Hematopoietic multipotent progenitor cell treated with erythropoietin and hydrocortisone succinate and interleukin-3 and kit ligand, for 6 days (in vitro differentiated cells): ENCODE measurements around the gene E4F1.
A peak's percentile ranks its signal among the peaks of the same experiment; 100 is the strongest.

ENCODE experiments used
- DNase-seq: peaks from one replicate; pipeline ENCODE4 v3.0.0-alpha.2; 2015

Gene E4F1, protein sequence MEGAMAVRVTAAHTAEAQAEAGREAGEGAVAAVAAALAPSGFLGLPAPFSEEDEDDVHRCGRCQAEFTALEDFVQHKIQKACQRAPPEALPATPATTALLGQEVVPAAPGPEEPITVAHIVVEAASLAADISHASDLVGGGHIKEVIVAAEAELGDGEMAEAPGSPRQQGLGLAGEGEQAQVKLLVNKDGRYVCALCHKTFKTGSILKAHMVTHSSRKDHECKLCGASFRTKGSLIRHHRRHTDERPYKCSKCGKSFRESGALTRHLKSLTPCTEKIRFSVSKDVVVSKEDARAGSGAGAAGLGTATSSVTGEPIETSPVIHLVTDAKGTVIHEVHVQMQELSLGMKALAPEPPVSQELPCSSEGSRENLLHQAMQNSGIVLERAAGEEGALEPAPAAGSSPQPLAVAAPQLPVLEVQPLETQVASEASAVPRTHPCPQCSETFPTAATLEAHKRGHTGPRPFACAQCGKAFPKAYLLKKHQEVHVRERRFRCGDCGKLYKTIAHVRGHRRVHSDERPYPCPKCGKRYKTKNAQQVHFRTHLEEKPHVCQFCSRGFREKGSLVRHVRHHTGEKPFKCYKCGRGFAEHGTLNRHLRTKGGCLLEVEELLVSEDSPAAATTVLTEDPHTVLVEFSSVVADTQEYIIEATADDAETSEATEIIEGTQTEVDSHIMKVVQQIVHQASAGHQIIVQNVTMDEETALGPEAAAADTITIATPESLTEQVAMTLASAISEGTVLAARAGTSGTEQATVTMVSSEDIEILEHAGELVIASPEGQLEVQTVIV

DNA sequence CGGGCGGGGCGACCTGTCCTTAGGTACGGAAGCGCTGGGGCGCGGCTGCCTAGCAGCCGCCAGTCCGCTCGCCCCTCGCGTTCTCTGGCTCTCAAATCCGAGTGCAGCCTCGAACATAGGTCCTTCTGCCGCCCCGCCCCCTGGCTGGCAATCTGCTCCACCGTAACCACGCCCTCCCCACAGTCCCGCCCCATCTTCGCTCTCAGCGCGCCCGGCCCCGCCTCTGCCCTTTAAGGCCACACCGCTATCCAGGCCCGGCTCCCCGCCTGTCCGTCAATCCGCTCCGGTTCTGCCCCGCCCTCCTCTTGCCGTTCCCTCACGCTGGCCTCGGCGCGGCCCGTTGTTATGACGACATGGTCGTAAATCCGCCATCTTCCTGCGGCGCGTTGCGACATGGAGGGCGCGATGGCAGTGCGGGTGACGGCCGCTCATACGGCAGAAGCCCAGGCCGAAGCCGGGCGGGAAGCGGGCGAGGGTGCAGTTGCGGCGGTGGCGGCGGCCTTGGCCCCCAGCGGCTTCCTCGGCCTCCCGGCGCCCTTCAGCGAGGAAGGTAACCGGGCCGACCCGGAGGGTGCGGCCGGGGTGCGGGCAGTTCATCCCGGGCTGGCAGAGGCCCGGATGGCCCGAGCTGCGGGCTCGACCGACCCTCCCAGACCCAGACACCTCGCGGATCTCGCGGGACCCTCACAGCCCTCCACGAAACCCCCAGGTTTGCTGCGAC is at the start of gene E4F1:
Gene E4F1 (plus strand): TSS at position 371 of the 721 bp plus-strand sequence. CDS start 23 bp downstream, at position 394.
- peak; percentile 100 for DNase-seq

DNA sequence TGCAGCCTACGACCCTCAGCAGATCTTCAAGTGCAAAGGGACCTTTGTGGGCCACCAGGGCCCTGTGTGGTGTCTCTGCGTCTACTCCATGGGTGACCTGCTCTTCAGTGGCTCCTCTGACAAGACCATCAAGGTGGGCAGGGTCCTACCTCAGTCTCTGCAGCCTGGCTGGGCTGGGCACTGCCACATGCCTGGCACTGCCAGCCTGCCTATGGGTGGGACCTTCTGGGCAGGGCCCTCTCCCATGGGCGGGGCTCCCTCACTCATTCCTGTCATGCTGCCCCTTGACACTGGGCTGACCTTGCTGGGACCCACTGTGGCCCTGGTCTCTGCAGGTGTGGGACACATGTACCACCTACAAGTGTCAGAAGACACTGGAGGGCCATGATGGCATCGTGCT is 49.5 kb upstream of the E4F1 start:
- no peak for DNase-seq

DNA sequence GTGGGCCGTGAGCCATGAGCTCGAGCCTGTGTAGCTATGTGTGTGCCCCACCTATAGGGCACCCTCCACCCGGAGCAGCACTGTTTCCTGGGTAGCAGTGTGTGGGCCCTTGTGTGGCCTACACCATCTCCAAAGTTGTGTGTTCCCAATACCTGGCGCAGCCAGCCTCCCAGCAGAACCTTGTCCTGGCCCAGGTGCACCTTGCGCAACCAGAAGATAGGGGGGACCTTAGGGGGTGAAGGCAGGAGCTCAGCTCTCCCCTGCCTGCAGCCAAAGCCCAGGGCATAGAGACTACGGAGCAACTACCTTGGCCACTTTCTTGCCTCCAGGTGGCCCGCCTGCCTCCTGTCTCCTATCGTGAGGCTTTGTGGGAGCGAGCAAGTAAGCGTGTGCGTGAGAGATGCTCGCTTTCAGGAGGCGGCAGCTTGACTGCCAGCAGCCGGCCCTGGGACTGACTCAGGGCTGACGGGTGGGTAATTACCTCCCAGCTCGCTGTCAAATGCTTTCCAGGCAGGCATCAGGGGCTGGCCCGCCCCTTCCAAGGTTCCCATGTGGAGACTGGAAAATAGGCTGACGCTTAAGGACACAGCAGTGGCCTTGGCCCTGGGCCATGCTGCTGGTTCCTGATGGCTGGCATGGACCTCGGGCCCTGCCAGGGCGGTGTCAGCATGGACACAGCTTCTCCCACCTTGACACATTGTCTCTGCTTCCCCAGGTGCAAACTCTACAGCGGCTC is 48.8 kb upstream of the E4F1 start:
- DNase-seq = no peak

DNA sequence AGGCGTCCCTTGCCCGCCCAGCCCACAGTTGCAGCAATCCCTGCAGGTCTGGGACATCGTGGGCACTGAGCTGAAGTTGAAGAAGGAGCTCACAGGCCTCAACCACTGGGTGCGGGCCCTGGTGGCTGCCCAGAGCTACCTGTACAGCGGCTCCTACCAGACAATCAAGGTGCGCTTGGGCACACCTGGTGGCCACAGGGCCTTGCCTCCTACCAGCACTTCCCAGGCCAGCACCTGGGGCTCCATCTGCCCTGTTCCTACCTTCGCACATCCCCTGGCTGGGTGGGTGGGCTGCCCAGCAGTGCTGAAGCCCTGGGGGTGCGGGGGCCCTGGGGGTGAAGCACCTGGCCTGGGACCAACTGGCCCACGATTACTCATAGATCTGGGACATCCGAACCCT is 47.9 kb upstream of the E4F1 start:
- DNase-seq = no peak

DNA sequence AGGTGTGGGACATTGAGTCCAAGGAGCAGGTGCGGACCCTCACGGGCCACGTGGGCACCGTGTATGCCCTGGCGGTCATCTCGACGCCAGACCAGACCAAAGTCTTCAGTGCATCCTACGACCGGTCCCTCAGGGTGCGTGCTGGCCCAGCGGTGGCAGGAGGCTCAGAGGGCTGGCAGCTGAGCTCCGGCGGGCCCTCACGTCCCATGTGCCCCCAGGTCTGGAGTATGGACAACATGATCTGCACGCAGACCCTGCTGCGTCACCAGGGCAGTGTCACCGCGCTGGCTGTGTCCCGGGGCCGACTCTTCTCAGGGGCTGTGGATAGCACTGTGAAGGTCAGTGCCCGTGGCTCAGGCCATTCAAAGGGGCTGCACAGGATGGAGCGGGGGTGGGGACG is 47.3 kb upstream of the E4F1 start:
- DNase-seq = no peak

DNA sequence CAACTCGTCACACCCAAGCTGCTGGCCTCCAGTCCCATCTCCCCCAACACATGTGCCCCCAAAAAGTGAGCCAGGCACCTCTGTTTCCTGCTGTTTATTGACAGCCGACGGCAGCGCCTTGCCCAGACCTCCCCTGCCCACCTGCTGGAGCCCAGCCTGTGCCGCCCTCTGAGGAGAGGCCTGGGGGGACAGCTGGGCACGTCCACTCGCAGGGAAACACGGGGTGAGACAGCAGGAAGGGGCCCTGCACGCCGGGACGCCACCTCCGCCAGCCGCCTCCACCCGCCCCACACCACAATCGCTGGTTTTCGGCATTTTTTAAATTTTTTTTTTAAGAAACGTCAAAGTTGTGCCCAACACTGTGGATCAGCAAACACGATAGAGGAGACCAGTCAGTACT is 46.3 kb upstream of the E4F1 start:
- no peak for DNase-seq

DNA sequence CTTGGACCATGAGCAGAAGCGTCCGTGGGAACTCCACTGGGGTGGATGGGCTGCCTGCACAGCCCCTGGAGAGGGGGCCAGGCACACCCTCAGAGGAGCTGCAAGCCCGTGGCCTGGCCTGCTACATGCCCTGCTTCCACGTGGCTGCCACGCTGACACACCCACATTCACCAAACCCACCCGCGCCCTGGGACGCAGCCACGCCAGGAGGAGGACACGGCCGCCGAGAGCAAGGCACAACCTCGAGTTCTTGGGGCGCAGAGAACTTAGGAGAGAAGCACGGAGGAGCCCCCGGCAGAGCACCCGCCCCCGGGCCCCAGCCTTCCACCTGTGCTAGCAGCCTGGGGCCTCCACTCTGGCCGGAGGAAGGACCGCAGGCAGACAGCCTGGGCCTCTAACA is 45.8 kb upstream of the E4F1 start:
- no peak for DNase-seq

DNA sequence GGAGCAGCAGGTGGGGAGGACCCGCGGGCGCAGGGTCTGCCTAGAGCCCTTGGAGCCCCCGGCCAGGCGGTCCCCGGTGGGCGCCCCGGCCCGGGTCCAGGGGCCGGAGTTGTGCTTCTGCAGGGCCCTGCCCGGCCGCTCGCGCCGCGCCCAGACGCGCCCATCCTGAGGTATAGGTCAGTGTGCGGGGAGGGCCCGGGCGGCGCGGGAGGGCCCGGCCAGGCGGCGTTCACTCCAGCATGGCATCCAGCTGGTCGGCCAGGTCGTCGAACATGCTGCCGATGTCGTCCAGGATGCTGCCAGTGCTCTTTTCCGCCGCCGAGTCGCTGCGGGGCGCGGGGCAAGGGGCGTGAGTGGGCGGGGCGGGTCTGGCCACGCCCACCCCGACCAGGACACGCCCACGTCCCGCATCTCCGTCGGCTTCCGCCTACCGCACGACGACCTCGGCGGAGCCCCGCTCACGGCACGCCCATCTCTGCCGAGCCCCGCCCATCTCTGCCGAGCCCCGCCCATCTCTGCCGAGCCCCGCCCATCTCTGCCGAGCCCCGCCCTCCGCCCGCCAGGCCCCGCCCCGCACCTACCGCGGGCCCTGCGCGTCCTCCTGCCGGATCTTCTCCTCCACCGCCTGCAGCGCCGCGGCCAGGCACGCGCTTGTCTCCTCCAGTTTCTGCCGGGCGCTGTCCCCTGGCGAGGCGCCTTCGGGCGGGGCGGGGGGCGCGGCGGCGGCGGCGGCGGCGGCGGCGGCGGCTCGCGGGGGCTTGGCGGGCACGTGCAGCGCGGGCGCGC is 44.9 kb upstream of the E4F1 start:
- DNase-seq = peak; percentile 68

DNA sequence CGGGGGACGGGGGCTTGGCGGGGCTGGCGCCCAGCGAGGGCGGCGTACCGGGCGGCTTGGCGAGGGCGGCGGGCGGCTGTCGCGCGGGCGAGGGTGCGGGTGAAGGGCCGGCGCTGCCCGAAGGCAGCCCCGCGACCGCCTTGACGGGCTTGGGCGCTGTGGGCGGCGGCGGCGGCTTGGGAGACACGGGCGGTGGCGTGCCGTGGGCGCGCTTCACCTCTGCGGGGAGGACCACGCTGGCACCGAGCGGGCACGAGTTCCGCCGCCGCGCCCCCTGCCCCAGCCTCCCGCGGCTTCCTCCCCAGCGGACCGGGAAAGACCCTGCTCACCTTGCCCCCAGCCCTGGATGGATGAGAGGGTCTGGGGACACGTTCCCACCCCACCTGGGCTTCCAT is 44.3 kb upstream of the E4F1 start:
- no peak for DNase-seq

DNA sequence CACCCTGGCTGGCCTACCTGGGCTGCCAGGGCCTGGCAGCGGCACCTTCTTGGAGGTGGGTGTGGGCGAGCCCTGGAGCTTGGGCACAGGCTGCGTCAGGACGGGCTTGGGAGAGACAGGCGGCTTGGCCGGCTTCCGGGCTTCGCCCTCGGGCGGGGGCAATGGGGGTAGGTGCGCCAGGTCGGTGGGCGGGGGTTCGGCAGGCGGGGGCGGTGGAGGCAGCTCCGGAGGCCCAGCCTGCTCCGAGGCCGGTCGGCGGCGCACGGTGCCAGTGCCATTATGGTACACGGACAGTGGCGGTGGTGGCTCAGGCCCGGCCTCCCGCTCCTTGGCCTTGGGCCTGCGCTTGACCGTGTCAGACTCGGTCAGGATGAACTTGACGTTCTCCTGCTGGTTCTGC is 43.8 kb upstream of the E4F1 start:
- DNase-seq = no peak

DNA sequence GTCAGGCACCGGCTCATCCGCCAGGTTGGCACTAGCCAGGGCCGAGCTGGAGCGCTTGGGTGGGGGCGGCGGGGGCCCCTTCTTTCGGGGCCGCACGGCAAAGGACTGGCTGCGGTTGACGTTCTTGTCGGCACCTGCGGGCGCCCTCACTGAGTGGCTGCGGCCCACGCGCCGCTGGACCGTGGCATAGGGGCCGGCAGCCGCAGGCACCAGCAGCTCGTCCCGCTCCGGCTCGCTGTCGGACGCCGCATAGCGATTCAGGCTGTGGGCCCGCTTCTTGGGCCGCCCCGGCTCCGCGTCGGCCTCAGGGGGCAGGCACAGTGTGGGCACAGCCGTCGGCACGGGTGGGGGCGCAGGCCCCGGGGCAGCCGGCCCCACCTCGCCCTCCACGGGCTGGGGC is 42.9 kb upstream of the E4F1 start:
- no peak for DNase-seq

DNA sequence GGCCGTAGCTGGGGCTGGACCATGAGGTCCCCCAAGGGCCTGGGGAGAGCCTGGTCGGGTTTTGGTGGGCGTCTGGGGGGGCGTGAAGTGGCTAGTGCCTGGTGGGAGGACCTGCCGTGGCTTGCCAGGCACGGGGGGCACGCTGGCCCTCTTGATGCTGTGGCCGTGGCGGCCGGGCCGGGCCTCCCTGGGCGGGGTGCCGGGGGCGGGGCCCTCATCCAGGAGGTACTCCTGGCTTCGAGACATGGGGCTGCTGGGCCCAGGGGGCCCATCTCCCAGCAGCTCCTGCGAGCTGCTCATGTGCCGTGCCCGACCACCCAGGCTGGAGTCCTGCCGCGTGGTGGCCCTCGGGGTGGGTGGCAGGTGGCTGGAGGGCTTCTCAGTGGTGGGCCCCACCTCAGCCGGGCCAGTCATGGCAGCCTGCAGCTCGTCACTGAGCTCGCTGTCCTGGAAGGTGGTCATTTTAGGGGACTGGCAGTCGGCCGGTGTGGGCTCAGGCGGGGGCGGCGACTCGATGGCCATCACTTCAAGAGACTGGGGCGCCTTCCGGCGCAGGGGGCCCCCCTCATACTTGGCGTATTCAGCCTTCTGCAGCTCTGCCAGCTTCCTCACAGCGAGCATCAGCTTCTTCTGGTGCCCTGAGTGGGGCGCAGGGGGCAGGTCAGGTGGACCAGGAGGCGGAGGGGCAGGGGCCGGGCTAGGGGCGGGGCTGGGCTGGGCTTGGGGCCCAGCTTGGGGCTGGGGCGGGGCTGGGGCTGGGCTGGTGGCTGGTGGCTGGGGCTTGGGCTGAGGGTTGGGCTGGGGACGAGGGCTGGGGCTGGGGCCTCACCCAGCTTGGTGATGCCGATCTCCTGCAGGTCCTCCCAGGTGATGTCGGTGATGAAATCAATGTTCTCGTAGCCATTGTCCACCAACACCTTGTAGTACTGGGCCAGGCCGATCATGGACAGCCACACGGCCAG is 42.1 kb upstream of the E4F1 start:
- DNase-seq = no peak

DNA sequence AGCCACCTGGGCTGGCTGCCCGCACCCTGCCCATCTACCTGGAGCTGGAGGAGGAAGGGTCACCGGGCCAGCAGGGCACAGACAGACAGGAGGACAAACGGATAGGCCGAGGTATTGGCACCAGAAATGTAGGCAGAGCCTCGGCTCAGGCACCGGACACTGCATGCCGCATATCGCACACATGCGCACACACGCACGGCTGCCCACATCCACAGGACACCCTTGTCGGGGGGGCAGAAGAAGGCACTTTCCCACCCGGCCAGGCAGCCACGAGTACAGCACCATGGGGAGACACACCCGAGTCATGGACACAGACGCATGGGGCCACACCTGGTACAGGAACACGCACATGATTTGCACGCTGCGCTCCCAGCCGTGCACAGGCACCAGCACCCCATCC is 41.4 kb upstream of the E4F1 start:
- no peak for DNase-seq

DNA sequence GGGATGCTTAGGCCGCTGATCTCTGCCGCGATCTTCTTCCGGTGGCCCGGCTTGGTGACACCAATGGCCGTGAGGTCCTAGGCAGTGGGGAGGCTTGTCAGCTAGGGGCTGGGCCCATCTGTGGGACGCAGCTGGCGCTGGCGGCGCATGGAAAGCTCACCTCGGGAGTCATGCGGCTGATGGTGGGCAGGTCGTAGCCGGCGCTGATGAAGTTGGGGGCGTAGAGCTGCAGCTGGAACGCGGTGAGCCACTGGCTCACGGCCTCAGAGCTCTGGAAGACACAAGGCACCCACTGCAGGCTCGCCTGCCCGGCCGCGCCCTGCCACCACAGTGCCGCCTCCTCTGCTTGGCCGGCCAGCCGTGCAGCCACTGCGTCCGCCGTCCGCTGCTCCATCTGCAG is 39.7 kb upstream of the E4F1 start:
- DNase-seq = no peak

DNA sequence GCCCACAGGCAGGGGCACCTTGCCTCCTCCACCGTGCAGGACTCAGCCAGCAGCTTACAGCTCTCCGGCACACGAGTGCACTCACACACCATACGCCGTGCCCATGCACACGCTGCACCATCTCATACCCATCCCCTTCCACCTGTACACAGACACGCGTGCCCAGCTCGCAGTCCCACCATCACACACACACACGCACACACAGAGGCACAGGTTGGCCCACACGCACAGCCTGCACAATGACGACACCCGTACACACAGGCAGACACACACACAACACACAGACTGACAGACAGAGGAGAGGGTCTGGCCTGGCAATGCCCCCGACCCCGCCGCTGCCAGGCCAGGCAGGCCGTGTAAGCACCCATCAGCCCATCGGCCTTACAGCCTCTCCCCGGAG is 39.0 kb upstream of the E4F1 start:
- no peak for DNase-seq

DNA sequence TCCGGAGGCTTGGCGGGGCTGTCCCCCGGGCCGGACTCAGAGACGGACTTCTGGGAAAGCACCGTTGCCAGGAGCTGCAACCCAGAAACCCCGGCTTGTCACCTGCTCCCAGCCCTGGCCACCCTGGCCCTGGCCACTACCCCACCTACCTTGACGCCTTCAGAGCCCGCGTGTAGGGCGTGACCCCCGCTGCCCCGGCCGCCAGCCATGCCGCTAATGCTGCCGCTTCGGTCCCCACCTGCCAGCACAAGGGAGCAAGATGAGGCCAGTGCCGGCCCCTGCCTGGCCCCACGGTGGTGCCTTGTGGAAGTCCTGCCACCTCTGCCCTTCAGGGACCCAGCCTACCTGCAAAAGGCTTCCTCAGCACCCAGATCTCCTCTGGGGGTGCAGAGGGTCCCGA is 38.4 kb upstream of the E4F1 start:
- DNase-seq = no peak

DNA sequence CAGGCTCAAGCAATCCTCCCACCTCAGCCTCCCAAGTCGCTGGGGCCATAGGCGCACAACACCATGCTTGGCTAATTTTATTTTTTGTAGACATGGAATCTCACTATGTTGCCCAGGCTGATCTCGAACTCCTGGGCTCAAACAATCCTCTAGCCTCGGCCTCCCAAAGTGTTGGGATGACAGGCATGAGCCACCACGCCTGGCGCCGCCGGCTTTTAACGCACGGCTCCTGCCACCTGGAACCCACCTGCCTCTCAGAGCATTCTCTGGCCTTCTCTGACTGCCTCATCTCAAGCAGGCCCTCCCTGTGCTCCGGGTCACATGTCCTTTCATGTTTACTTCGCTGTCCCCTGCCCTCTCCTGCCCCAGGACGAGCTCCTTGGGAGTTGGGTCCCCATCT is 37.3 kb upstream of the E4F1 start:
- DNase-seq = no peak

DNA sequence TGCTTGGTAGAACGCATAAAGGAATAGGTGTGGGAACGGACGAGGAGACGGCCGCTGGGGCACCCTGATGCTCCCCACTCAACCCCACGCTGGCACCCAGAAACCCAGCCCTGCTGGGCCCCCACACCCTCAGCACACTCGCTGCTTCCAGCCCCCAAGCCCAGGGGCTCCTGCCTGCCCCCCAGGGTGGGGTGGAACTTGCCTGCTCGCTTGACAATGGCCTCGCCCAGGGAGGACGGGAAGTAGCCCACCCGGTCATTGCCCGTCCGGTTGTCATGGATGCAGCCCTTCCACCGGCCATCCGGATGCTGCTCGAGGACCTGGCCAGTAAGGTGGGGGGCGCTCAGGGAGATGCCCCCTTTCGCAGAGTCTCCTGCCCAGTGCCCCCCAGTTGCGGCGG is 36.9 kb upstream of the E4F1 start:
- DNase-seq = no peak

DNA sequence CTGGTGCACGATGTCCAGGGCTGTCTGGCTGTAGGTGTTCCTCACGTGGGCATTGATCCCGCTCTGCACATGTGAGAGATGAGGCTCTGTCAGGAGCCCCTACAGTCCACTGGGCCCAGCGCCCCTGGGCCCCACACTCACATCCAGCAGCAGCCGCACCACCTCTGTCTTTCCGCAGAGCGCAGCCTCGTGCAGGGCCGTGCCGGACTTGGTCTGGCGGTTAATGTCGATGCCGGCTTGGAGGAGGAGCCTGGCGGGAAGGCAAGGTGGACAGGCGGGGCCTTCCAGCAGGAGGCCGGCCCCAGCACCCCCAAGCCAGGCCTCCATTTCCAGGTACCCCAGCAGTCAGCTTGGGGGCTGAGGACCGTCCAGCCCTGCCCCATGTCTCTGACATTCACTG is 36.2 kb upstream of the E4F1 start:
- no peak for DNase-seq

DNA sequence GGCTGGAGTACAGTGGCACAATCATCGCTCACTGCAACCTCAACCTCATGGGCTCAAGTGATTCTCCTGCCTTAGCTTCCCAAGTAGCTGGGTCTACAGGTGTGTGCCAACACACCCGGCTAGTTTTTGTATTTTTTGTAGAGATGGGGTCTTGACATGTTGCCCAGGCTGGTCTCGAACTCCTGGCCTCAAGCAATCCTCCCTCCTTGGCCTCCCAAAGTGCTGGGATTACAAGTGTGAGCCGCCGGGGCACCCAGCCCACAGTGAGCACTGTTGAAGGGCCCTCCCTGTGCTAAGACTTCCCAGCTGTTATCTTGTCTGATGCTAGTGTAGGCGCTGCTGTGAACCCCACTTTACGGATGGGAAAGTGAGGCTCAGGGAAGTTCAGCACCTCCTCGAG is 35.0 kb upstream of the E4F1 start:
- DNase-seq = no peak
